H1 (cell line): ENCODE data around the gene ULK3. TPM values are rescaled to one million over a fixed set of nuclear protein-coding genes. Genes with fewer than 3 reads are reported as not detected.

Experiments
- EGR1 ChIP-seq: IDR thresholded peaks from 2 replicates; pipeline ENCODE4 v1.6.1; 2011; ENCODE audit warnings: low read depth, low read length, borderline replicate concordance
- JUND ChIP-seq: IDR thresholded peaks from 2 replicates; pipeline ENCODE4 v1.6.1; 2011; ENCODE audit warnings: mild to moderate bottlenecking, improper control_type of control experiment, low read length
- MAX ChIP-seq: IDR thresholded peaks from 2 replicates; pipeline ENCODE4 v1.6.1; 2012; ENCODE audit warnings: inconsistent platforms
- SP2 ChIP-seq: IDR thresholded peaks from 2 replicates; pipeline ENCODE4 v1.6.1; 2012; ENCODE audit warnings: mild to moderate bottlenecking, low read length, inconsistent platforms
- TCF12 ChIP-seq: IDR thresholded peaks from 2 replicates; pipeline ENCODE4 v1.6.1; 2011; ENCODE audit warnings: low read depth, mild to moderate bottlenecking, low read length
- polyA plus RNA-seq, 7 experiments: library from polyadenylated mRNA; depleted of rRNA in 3 of 7; stranded (reverse) in 5 of 7; unstranded in 2 of 7; fragments of >200 nt in 5 of 7; fragments of 200-250 nt in 2 of 7; gene quantifications; 1 replicate in 5 of 7; 2 replicates in 1 of 7; 4 replicates in 1 of 7; pipeline versions ENCODE4 v1.2.1 to v1.2.3, GENCODE V29; 2011 to 2013; ENCODE audit warnings: missing spikeins in 2 of 7, mixed read lengths in 2 of 7
- total RNA-seq: library from RNA; stranded (reverse); fragmentation: NEBNext Ultra II Directional; extraction: Animal tissue kit (Norgen Biotek cat#: 25700); gene quantifications from 2 replicates; pipeline ENCODE4 v1.2.1, GENCODE V29; 2021

Gene ULK3
- total and polyA plus RNA-seq, 2 of the 8 experiments (the other 6 are each of a cell fraction or from before 2014, with no cell fraction given): 27.1 to 34.4 TPM

- no peak for TF ChIP-seq EGR1
- TF ChIP-seq JUND: no peak
- no peak for TF ChIP-seq SP2
- TF ChIP-seq MAX: no peak
- no peak for TF ChIP-seq TCF12
These were observed 4.8 kb downstream of the ULK3 start (continued) for GRCh38 chr15:74838137-74838516.
